Putamen (tissue), 1 donor: ENCODE data around the gene ASXL2.
"Not testable (repeated sequence)": the region's sequence is repeated elsewhere in the genome, so short reads cannot be mapped to it uniquely, and the experiment has no call there.

Experiments used
- DNase-seq: peaks from one replicate; pipeline ENCODE4 v3.0.0-alpha.2; 2016; ENCODE audit warnings: low spot score

The ASXL2 gene

GRCh38 chr2:25891672-25892071 lies 13.4 kb upstream of the ASXL2 start:
- DNase-seq = no peak

GRCh38 chr2:25887624-25888242 lies 9.4 kb upstream of the ASXL2 start:
- DNase-seq = no peak

GRCh38 chr2:25885933-25886332 lies 7.6 kb upstream of the ASXL2 start:
- DNase-seq = no peak

GRCh38 chr2:25881764-25882163 lies 3.5 kb upstream of the ASXL2 start:
- no peak for DNase-seq

GRCh38 chr2:25879133-25879730 lies 945 bp upstream of the ASXL2 start:
- no peak for DNase-seq

- DNase-seq = peak; percentile 63
Observed at GRCh38 chr2:25877431-25878360, 591 bp downstream of the ASXL2 start.

- DNase-seq = no peak
Observed at GRCh38 chr2:25872134-25872533, 6.2 kb downstream of the ASXL2 start.

- no peak for DNase-seq
Observed at GRCh38 chr2:25867396-25868003, 10.8 kb downstream of the ASXL2 start.

- no peak for DNase-seq
Observed at GRCh38 chr2:25856377-25856776, 21.9 kb downstream of the ASXL2 start.

- no peak for DNase-seq
Observed at GRCh38 chr2:25855065-25855464, 23.2 kb downstream of the ASXL2 start.

GRCh38 chr2:25854613-25855012 lies 23.7 kb downstream of the ASXL2 start:
- no peak for DNase-seq

- DNase-seq = no peak
Observed at GRCh38 chr2:25853038-25853638, 25.1 kb downstream of the ASXL2 start.

- peak; percentile 40 for DNase-seq
Observed at GRCh38 chr2:25851740-25852503, 26.4 kb downstream of the ASXL2 start.

- DNase-seq = not testable (repeated sequence)
Observed at GRCh38 chr2:25850400-25850799, 27.9 kb downstream of the ASXL2 start.

- DNase-seq = not testable (repeated sequence)
Observed at GRCh38 chr2:25849350-25849749, 28.9 kb downstream of the ASXL2 start.

GRCh38 chr2:25845843-25846505 lies 32.3 kb downstream of the ASXL2 start:
- DNase-seq = no peak

- DNase-seq = no peak
Observed at GRCh38 chr2:25844089-25844488, 34.2 kb downstream of the ASXL2 start.

GRCh38 chr2:25842155-25842554 lies 36.1 kb downstream of the ASXL2 start:
- DNase-seq = no peak

GRCh38 chr2:25838152-25838756 lies 40.0 kb downstream of the ASXL2 start:
- no peak for DNase-seq

GRCh38 chr2:25835906-25836305 lies 42.4 kb downstream of the ASXL2 start:
- DNase-seq = no peak
